Naive B cell (primary cell): ENCODE data around the gene MBNL2. TPM values are rescaled to one million over a fixed set of nuclear protein-coding genes. Genes with fewer than 3 reads are reported as not detected.

ENCODE experiments used
- ATAC-seq, 2 donors: fragments of 150-1000 bp; cut with Tn5 transposase; 2 replicates each; pipeline ENCODE4 v1.10.0; 2021; ENCODE audit warnings: low read depth in 2 of 2, mild to moderate bottlenecking in 2 of 2, moderate library complexity in 2 of 2
- DNase-seq: peaks from one replicate; pipeline ENCODE4 v3.0.0; 2022
- H3K27ac Mint-ChIP-seq, 6 donors: one replicate each; pipeline ENCODE4 v1.8.0; 2020 to 2022; ENCODE audit warnings: mild to moderate bottlenecking in 6 of 6, mixed read lengths in 6 of 6, moderate library complexity in 5 of 6, inconsistent platforms in 2 of 6
- H3K27me3 Mint-ChIP-seq, 3 donors: one replicate each; pipeline ENCODE4 v1.8.0; 2021 to 2022; ENCODE audit warnings: mixed read lengths in 3 of 3, mild to moderate bottlenecking in 1 of 3
- H3K36me3 Mint-ChIP-seq, 2 donors: one replicate each; pipeline ENCODE4 v1.8.0; 2020 to 2022; ENCODE audit warnings: mixed read lengths in 2 of 2, inconsistent platforms in 1 of 2, mild to moderate bottlenecking in 1 of 2
- H3K4me1 Mint-ChIP-seq, 3 donors: one replicate each; pipeline ENCODE4 v1.8.0; 2020 to 2022; ENCODE audit warnings: mixed read lengths in 3 of 3, inconsistent platforms in 1 of 3, mild to moderate bottlenecking in 1 of 3, moderate library complexity in 1 of 3
- H3K4me3 Mint-ChIP-seq, 8 donors: one replicate each; pipeline ENCODE4 v1.8.0; 2020 to 2022; ENCODE audit warnings: mild to moderate bottlenecking in 8 of 8, mixed read lengths in 8 of 8, moderate library complexity in 8 of 8, inconsistent platforms in 2 of 8
- H3K9me3 Mint-ChIP-seq, 7 donors: one replicate each; pipeline ENCODE4 v1.8.0; 2020 to 2022; ENCODE audit warnings: mixed read lengths in 7 of 7, mild to moderate bottlenecking in 5 of 7, inconsistent platforms in 2 of 7, moderate library complexity in 1 of 7
- polyA plus RNA-seq, 6 donors: library from polyadenylated mRNA; unstranded; fragments of 300-500 nt; fragmentation: Illumina TruSeq; gene quantifications; one replicate each; pipeline ENCODE4 v1.2.3, GENCODE V29; 2021; ENCODE audit warnings: low read depth in 6 of 6

Gene MBNL2
- polyA plus RNA-seq, 6 donors from 2014 or later = 18.2 to 36.1 (median 21.3) TPM

DNA sequence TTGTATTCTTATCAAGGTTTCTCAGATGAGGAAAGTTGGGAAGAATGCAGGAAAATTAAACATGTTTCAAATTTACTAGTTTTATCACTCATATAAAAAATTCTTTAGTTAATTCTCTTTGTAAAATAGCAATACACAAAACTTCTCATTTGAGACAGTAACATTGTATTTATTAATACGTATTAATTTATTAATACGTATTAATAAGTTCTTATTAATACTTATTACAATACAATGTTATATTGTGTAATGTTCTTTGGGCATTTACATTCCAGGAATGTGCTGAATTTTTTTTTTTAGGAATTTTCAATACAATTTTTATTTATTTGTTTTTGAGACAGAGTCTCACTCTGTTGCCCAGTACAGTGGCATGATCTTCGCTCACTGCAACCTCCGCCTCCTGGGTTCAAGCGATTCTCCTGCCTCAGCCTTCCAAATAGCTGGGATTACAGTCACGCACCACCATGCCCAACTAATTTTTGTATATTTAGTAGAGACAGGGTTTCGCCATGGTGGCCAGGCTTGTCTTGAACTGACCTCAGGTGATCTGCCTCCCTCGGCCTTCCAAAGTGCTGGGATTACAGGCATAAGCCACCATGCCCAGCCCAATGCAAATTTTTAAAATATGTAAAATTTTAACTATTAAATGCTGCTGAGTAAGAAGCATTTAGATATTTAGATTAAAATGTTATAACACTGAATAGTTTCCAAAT, 31.6 kb downstream of the MBNL2 start:
- Mint-ChIP-seq H3K4me1 (peaks cover 27 to 40% (median 39%) of the 10 kb centered on the region in 3 donors), H3K9me3 (no peaks in the 10 kb centered on the region), H3K4me3 (no peak overlapping the region), H3K27me3 (no peaks in the 10 kb centered on the region), H3K27ac (no peak overlapping the region), H3K36me3 (peaks cover 0 to 5% of the 10 kb centered on the region in 2 donors)
- DNase-seq (no peak), ATAC-seq (no peak)

DNA sequence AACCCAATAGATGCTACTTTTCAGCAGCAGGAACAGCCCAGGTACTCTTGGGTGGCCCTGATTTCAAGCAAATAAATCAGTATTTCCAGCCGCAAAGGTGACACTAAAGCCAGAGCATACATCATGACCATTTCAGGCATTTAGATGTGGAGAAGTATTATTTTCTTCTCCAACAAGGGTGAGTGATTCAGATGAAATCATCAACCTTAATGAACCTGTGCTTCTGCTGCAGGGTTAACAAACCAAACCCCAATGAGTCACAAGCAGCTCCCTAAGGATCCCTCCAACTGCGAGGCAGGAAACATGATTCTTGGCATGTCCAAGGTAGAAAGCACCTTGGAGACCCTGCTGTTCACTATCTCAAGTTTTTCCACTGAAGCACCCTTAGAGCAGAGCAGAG, 32.7 kb downstream of the MBNL2 start:
- Mint-ChIP-seq H3K9me3 (no peaks in the 10 kb centered on the region), H3K27me3 (no peaks in the 10 kb centered on the region), H3K36me3 (peaks cover 0 to 5% of the 10 kb centered on the region in 2 donors), H3K4me3 (peak overlapping the region in 1 of 8 donors; percentile 8), H3K27ac (no peak overlapping the region), H3K4me1 (peaks cover 31 to 51% (median 45%) of the 10 kb centered on the region in 3 donors)
- ATAC-seq (no peak), DNase-seq (no peak)

DNA sequence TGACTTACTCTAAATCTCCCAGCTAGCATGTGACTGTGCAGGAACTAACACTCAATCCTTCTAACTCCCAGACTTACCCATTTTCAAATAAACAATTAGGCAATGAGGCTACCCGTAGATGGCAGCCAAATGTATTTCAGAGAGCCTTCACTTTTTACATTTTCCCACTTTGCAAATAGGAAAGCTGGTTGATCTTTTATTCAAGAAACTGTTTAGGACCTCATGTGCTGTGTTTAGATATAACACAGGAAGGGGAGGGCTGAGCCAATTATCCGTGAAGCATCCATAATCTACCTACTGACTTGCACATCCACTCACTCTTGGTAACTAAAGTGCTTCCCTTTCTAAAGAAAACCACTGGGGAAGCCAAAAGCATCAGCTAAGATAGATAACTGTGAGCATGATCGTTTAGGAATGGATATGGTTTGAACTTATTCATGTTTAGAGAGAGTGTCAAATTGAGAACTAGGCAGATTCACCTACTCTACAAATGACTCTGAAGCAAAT, 33.4 kb downstream of the MBNL2 start:
- Mint-ChIP-seq H3K4me1 (peaks cover 31 to 52% (median 45%) of the 10 kb centered on the region in 3 donors), H3K27me3 (no peaks in the 10 kb centered on the region), H3K36me3 (peaks cover 0 to 5% of the 10 kb centered on the region in 2 donors), H3K9me3 (no peaks in the 10 kb centered on the region), H3K4me3 (peak overlapping the region in 1 of 8 donors; percentile 6), H3K27ac (no peak overlapping the region)
- DNase-seq = no peak
- ATAC-seq = no peak

DNA sequence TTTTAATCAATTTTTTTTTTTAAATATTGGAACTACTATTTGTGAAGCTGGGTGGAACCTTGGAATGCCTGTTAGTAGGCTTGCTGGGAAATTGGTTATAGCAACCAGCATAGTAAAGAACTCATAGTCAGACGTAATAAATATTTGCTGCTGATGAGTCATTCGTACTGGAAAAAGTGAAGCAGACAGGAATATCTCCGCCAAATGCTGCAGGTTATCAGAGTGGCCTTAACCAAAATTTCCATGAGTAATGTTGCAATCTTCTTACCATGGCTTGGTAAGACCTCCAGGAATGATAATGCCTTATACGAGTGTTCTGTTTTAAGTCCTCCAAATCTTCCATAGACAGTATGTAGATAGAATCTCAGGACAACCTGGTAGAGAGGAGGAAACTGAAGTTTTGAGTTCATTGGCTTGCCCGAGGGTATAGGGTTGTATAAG, 34.2 kb downstream of the MBNL2 start:
- H3K27me3 Mint-ChIP-seq = no peaks in the 10 kb centered on the region
- ATAC-seq (no peak), DNase-seq (no peak)
- peaks cover 0 to 5% of the 10 kb centered on the region in 2 donors for H3K36me3 Mint-ChIP-seq
- H3K4me3 Mint-ChIP-seq = no peak overlapping the region
- H3K4me1 Mint-ChIP-seq = peaks cover 32 to 56% (median 53%) of the 10 kb centered on the region in 3 donors
- no peaks in the 10 kb centered on the region for H3K9me3 Mint-ChIP-seq
- H3K27ac Mint-ChIP-seq = no peak overlapping the region

DNA sequence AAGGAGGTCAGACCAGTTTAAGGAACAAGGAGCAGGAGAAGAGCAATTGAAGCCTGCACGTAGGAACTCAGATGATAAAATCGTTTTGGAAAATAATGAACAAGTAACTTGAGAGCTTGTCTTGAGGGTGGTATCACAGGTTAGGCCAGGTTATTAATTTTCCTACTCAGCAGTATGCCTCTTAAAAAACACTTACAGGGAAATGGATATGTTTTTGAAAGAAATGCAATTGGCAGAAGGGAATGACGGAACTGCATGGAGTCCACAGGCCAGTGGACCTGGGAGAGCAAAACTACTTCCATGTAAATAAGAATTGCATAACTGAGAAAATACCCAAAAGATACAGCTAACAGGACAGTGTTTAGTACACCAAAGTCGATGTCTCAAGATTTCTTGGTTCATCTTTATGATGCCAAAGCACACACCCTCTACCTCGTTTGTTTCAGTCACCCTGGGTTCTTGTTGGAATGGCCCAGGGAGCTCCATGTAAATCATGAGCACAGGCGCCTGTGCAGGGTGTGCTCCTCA, 35.2 kb downstream of the MBNL2 start:
- no peak for ATAC-seq
- peak overlapping the region in 1 of 8 donors; percentile 4 for H3K4me3 Mint-ChIP-seq
- no peaks in the 10 kb centered on the region for H3K9me3 Mint-ChIP-seq
- H3K27me3 Mint-ChIP-seq = no peaks in the 10 kb centered on the region
- H3K36me3 Mint-ChIP-seq = peaks cover 0 to 5% of the 10 kb centered on the region in 2 donors
- peaks cover 41 to 65% (median 62%) of the 10 kb centered on the region in 3 donors for H3K4me1 Mint-ChIP-seq
- no peak for DNase-seq
- H3K27ac Mint-ChIP-seq = peak overlapping the region in 1 of 6 donors; percentile 76

DNA sequence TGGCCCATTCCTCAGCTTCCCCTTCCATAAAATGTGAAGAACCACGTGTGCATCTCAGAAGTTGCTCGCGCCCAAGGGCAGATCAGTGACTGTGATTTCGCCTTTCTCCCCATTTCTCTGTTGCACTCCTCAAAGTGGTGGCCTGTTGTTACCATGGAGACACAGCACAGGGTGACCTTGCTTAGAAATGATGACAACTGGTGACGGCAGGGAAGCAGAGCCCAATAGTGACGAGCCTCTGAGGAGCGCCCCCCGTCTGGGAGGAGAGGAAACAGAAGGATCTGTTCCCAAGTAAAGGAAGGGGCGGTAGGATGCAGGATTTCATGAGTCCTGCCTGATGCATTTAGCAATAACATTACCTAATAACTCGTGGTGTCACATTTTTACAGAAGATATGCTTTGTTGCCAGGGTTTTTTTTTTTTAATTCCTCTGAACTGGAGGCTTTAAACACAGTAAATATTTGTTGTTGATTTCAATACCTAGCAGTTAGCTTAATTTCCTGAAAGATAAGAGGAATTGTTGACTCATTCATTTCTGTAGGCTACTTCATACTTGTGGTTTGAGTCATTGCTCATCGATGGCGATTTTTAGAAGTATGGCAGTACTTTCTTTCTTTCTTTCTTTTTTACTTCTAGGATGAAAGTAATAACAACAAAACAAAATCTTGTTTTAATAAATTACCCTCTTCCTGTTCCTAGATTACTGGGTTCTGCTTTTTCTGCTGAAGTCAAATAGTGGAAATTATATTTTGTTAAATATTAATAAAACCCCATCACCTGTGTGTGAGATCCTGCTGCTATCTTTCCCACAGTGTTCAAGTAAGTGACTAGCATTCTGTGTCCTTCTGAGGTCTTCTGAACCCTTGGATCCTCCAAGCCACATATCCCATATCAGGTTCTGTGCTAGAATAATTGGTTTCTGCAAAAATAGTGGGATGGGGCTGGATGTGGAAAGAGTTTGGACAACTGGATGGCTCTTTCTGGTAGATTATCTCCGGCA, 36.0 kb downstream of the MBNL2 start:
- H3K4me1 Mint-ChIP-seq = peaks cover 43 to 69% (median 67%) of the 10 kb centered on the region in 3 donors
- no peaks in the 10 kb centered on the region for H3K9me3 Mint-ChIP-seq
- H3K36me3 Mint-ChIP-seq = peaks cover 0 to 9% of the 10 kb centered on the region in 2 donors
- no peaks in the 10 kb centered on the region for H3K27me3 Mint-ChIP-seq
- no peak for ATAC-seq
- peak overlapping the region in 1 of 8 donors; percentile 11 for H3K4me3 Mint-ChIP-seq
- no peak for DNase-seq
- peak overlapping the region in 2 of 6 donors; percentile 26 to 76 for H3K27ac Mint-ChIP-seq

DNA sequence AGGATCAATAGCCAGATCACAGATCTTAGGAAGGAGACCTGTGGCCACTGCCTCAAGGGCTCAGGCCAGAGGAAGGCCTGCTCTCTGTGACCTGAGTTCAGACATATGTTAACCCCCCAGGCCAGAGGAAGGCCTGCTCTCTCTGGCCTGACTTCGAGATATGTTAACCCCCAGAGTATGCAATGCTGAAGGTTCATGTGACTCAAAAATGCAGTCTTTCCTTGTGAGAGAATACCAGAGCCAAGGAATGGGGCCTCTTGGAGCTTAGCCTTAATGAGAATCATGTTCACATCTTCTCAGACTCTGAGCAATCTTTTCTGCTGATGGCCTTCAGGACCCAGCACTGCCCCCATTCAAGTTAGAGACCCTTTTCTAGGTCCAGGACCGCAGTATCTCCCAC, 36.7 kb downstream of the MBNL2 start:
- DNase-seq (no peak), ATAC-seq (no peak)
- peak overlapping the region in 1 of 8 donors; percentile 11 for H3K4me3 Mint-ChIP-seq
- peaks cover 0 to 12% of the 10 kb centered on the region in 2 donors for H3K36me3 Mint-ChIP-seq
- H3K9me3 Mint-ChIP-seq = no peaks in the 10 kb centered on the region
- no peak overlapping the region for H3K27ac Mint-ChIP-seq
- no peaks in the 10 kb centered on the region for H3K27me3 Mint-ChIP-seq
- peaks cover 45 to 73% (median 69%) of the 10 kb centered on the region in 3 donors for H3K4me1 Mint-ChIP-seq

DNA sequence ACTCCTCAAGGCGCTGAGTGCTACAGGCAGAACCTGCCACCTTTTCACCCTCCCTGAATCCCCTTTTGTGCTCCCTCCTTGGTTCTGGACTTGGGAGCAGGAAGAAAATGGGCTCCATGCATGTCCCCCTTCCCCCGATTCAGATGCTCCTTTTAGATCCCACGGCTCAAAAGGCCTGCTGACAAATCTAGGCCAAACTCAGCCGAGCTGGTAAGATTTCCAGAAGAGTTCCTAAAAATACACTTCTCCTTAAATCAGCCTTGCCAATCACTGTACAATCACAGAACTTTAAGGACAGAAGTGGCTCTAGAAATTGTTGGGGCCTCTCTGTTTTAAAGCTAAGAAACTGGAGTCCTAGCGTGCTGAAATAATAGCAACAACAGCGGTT, 37.3 kb downstream of the MBNL2 start:
- ATAC-seq (no peak), DNase-seq (no peak)
- H3K27me3 Mint-ChIP-seq = no peaks in the 10 kb centered on the region
- no peak overlapping the region for H3K4me3 Mint-ChIP-seq
- no peaks in the 10 kb centered on the region for H3K9me3 Mint-ChIP-seq
- H3K36me3 Mint-ChIP-seq = peaks cover 0 to 12% of the 10 kb centered on the region in 2 donors
- peak overlapping the region in 1 of 6 donors; percentile 29 for H3K27ac Mint-ChIP-seq
- H3K4me1 Mint-ChIP-seq = peaks cover 47 to 72% (median 70%) of the 10 kb centered on the region in 3 donors

DNA sequence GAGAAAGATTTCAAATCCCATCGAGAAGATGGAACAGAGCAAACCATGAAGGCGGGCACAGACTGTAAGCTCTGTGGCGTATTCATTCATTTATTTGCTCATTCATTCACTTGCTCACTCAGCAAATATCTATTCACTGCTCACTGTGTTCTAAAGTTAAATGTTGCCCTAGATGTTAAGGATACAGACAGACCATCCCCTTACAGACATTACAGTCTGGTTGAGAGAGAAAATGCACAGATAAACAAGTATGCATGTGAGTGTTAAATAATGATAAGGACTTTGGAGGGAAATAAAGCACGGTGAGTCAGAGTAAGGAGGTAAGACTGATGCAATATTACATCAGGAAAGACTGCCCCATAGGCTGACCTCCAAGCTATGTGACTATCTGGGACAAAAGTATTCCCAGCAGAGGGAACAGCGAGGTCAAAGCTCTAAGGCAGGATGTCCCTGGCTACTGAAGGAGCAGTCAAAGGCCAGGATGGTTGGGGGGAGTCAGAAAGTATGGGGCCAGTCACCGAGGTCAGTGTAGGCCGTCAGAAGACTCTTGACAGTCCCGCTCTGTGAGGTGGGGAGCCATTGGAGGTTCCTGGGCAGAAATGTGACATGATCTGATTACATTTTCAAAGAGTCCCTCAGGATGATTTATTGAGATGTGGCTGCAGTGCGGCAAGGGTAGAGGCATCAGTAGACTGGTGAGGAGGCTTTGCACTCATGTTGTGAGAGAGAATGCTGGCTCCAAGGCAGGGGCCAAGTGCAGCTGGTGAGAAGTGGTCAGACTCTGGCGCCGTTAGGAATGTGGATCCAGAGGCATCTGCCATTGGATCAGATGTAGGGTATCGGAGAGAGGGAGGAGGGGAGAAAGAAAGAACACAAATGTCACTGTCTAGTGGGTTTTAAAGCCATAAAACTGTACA, 37.9 kb downstream of the MBNL2 start:
- Mint-ChIP-seq H3K4me3 (peak overlapping the region in 1 of 8 donors; percentile 66), H3K36me3 (peaks cover 0 to 12% of the 10 kb centered on the region in 2 donors), H3K27ac (peak overlapping the region in 4 of 6 donors; percentile 26 to 86 (median 46)), H3K27me3 (no peaks in the 10 kb centered on the region), H3K4me1 (peaks cover 51 to 70% (median 70%) of the 10 kb centered on the region in 3 donors), H3K9me3 (no peaks in the 10 kb centered on the region)
- DNase-seq (no peak), ATAC-seq (no peak)

DNA sequence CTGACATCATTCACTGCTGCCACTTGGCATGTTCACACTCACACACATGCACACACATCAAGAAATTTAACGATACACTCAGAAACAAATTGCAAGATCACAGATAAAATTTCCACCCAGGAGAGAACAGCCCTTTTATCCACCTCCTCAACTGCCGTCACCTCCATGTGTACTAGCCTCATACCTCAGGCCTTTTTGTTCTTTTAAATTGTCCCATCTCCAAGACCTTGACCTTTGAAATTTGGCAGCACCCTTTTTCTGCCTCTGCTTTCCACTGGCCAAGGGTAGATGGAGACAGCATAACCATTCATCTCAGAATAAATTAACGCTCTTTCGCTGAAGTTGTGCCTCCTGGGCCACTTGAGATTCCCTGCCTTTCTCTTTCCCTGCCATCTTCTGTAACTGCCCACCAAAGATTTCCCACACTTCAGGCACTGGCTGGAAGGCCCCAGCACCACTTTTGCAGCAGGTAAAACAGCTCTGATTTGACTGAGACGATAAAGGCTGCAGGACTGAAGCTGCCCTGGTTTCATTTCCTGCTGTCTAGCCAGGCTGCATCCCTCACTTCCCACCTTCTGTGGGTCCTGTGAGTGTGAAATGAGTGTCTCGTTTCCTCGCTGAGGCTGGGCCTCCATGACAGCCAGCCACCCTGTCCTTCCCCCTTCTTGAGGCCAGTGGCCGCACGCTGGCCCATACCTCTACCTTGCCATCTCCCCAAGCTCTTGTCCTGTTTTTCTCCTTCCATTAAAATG, 39.3 kb downstream of the MBNL2 start:
- Mint-ChIP-seq H3K27me3 (no peaks in the 10 kb centered on the region), H3K4me3 (peak overlapping the region in 6 of 8 donors; percentile 10 to 78 (median 39)), H3K36me3 (peaks cover 0 to 12% of the 10 kb centered on the region in 2 donors), H3K27ac (peak overlapping the region in 4 of 6 donors; percentile 42 to 89 (median 81)), H3K4me1 (peaks cover 53 to 65% (median 61%) of the 10 kb centered on the region in 3 donors), H3K9me3 (no peaks in the 10 kb centered on the region)
- peak; percentile 70 to 81 for ATAC-seq
- peak; percentile 2 for DNase-seq

DNA sequence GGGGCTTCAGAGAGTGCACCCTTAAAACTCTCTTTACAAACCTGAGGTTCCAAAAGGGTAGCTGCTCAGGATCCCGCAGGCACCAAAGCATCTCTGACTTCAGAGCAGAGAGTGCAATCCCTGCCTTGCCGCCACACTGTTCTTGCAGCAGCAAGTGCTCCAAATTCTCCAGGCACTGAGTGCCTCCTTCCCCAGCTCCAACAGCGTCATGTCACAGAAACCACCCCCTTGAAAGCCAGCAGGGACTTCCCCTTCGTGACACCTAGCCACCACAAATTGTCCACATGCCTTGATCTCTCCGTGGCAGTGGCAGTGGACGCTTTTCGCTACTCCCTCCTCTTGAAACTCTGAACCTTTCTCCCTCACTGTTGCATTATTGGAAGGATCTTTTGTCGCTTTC, 39.9 kb downstream of the MBNL2 start:
- H3K4me1 Mint-ChIP-seq = peaks cover 48 to 62% (median 59%) of the 10 kb centered on the region in 3 donors
- ATAC-seq = no peak
- no peak for DNase-seq
- H3K9me3 Mint-ChIP-seq = no peaks in the 10 kb centered on the region
- peak overlapping the region in 3 of 6 donors; percentile 76 to 86 (median 86) for H3K27ac Mint-ChIP-seq
- peak overlapping the region in 5 of 8 donors; percentile 4 to 62 (median 10) for H3K4me3 Mint-ChIP-seq
- no peaks in the 10 kb centered on the region for H3K27me3 Mint-ChIP-seq
- peaks cover 0 to 11% of the 10 kb centered on the region in 2 donors for H3K36me3 Mint-ChIP-seq
